Midbrain (tissue), 1 donor: Measurements from ENCODE around the gene BMF.
"Not testable (repeated sequence)": the region's sequence is repeated elsewhere in the genome, so short reads cannot be mapped to it uniquely, and the experiment has no call there.

Experiments
- DNase-seq: peaks from one replicate; lab custom pipeline; 2025; lab: John Stamatoyannopoulos, UW

BMF gene

GRCh38 chr15:40087991-40088928 lies 20.4 kb downstream of the BMF start:
- DNase-seq: no peak

GRCh38 chr15:40087068-40087810 lies 21.4 kb downstream of the BMF start:
- DNase-seq: no peak

- no peak for DNase-seq
Measured at GRCh38 chr15:40085266-40085665, 23.4 kb downstream of the BMF start.

- no peak for DNase-seq
Measured at GRCh38 chr15:40084650-40085049, 24.0 kb downstream of the BMF start.

GRCh38 chr15:40082195-40082883 lies 26.3 kb downstream of the BMF start:
- DNase-seq: no peak

- DNase-seq: peak; percentile 88
Measured at GRCh38 chr15:40081691-40082194, 26.9 kb downstream of the BMF start.

- DNase-seq: no peak
Measured at GRCh38 chr15:40080847-40081246, 27.8 kb downstream of the BMF start.

- DNase-seq: no peak
Measured at GRCh38 chr15:40080104-40080503, 28.6 kb downstream of the BMF start.

- DNase-seq: no peak
Measured at GRCh38 chr15:40079456-40079855, 29.2 kb downstream of the BMF start.

- DNase-seq: no peak
Measured at GRCh38 chr15:40075298-40076044, 33.2 kb downstream of the BMF start.

GRCh38 chr15:40074656-40075055 lies 34.0 kb downstream of the BMF start:
- DNase-seq: not testable (repeated sequence)

GRCh38 chr15:40073716-40074490 lies 34.8 kb downstream of the BMF start:
- DNase-seq: not testable (repeated sequence)

GRCh38 chr15:40072216-40072990 lies 36.3 kb downstream of the BMF start:
- no peak for DNase-seq

GRCh38 chr15:40070608-40071218 lies 38.0 kb downstream of the BMF start:
- DNase-seq: no peak

GRCh38 chr15:40070166-40070557 lies 38.5 kb downstream of the BMF start:
- no peak for DNase-seq

GRCh38 chr15:40069178-40070165 lies 39.2 kb downstream of the BMF start:
- DNase-seq: peak; percentile 95

- no peak for DNase-seq
Measured at GRCh38 chr15:40067921-40068624, 40.6 kb downstream of the BMF start.

- DNase-seq: no peak
Measured at GRCh38 chr15:40066589-40066988, 42.1 kb downstream of the BMF start.
